Gastrocnemius medialis (tissue), 4 donors: ENCODE results near the gene ATG9A.

Experiments used
- CTCF ChIP-seq, 5 experiments: fragments of 450-650 bp in 3 of 5; fragments of 200-600 bp in 2 of 5; sonication (generic) in 2 of 5; IDR thresholded peaks in 4 of 5; conservative IDR thresholded peaks in 1 of 5; 1 replicate in 4 of 5; 2 replicates in 1 of 5; pipeline ENCODE4 v1.5.1; 2016 to 2019; ENCODE audit warnings: antibody characterized with exemption in 5 of 5, mild to moderate bottlenecking in 3 of 5, moderate library complexity in 3 of 5
- POLR2A ChIP-seq, 2 donors: fragments of 450-650 bp; IDR thresholded peaks; one replicate each; pipeline ENCODE4 v1.6.1; 2017; ENCODE audit warnings: antibody characterized with exemption in 2 of 2, mild to moderate bottlenecking in 2 of 2, moderate library complexity in 2 of 2

DNA sequence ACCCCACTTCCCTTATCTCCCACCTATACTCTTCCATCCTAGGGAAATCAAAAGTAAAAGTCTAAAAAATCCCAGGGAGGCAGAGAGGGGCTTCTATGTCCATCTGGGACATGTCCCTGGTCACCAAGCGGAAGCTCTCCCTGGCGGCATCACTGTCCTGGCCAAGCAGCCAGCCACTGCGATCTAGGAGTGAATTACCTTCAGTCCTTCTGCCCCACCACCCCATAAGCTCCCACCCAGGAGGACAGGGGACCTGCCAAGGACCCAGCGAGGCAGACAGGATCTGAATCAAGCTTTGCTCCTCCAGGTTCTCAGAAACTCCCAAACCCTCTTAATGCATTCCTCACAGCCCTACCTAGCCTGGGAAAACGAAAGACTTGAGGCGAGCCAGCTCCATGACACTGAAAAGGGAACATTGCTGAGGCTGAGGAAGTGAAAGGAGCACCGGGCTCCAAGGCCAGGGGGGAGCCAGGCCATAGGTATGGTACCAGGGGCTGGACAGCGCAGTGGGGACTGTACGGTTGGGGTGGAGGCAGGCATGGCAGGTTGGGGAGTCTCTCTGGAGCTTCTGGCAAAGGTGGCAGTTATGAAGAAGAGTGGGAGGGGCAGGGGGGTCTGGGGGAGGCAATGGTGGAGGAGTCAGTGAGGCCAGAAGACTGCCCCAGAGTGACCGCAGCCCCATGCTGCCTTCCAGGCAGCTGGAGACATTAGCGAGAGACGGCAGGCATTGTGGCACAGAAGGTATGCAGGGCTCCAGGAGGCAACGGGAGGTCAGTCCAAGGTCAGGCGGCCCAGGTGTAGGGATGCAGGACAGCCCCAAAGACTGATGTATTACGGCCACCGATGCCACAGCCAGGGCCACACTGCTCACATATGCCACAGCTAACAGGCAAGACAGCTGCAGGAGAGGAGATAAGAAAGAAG lies 56.9 kb downstream of the ATG9A start:
- TF ChIP-seq CTCF (IDR thresholded peaks at IDR 0.05 in 4 of 5, conservative IDR thresholded peaks at IDR 0.05 in 1 of 5) (no peak), POLR2A (IDR thresholded peaks at IDR 0.05) (no peak)
